NCI-H1105 (cell line): ENCODE measurements around the gene CCDC178.
"Not testable (repeated sequence)": the region's sequence is repeated elsewhere in the genome, so short reads cannot be mapped to it uniquely, and the experiment has no call there.

Experiments used
- DNase-seq: peaks from one replicate; lab custom pipeline; 2025; lab: John Stamatoyannopoulos, UW

The CCDC178 gene

GRCh38 chr18:33356735-33357134 is 83.8 kb downstream of the CCDC178 start:
- DNase-seq: no peak

GRCh38 chr18:33355756-33356155 is 84.8 kb downstream of the CCDC178 start:
- DNase-seq: no peak

GRCh38 chr18:33355263-33355662 is 85.3 kb downstream of the CCDC178 start:
- no peak for DNase-seq

DNA sequence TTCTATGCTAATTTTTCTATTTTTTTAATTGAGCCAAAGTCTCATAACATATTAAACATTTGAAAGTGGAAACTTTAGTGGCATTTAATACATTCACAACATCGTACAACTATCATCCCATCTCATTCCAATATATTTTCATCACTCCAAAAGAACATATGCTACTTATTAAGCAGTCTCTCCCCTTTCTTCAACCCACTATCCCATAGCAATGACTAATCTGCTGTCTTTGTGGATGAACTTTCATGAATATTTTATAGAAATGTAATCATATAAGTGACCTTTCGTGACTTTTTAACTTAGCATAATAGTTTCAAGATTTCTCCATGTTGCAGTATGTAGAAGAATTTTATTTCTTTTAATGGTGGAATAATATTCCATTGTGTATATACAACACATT is 90.3 kb downstream of the CCDC178 start:
- DNase-seq: no peak

DNA sequence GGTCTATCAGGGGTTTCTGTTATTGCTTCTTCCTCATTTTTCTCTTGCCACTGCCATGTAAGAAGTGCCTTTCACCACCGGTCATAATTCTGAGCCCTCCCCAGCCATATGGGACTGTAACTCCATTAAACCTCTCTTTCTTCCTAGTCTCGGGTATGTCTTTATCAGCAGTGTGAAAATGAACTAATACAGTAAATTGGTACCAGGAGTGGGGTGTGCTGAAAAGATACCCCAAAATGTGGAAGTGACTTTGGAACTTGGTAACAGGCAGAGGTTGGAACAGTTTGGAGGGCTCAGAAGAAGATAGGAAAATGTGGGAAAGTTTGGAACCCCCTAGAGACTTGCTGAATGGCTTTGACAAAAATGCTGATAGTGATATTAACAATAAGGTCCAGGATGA is 100.8 kb downstream of the CCDC178 start:
- not testable (repeated sequence) for DNase-seq

DNA sequence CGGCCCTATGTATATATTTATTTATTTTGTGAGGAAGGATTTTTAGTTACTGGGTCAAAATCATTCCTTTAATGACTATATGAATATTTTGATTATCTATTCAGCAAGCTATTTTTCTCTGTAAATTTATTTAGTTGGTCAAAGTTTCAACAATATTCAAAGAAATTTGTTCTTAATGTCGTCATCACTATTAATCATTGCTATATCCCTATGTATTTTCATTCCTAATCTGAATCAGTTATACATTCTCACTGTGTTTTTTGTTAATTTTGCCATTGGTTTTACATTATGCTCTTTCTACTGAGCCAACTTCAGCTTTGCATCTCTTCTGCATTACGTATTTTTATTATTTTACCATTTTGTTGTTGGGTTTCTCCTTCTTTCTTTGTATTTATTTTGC is 105.7 kb downstream of the CCDC178 start:
- DNase-seq: no peak

DNA sequence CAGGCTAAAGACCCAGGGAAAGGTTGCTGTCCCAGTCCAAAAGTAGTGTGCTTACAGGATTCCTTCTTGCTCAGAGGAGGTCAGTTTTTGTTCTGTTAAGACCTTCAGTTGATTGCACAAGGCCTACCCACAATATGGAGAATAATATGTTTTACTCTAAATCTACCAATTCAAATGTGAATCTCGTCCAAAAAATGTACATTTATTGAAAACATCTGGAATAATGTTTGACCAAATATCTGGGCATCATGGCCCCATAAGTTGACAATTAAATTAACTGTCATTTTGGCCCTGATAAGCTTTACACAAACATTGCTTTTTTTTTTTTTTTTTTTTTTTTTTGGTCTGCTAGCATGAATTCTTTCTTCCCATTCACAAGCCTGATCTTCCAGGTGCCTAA is 109.8 kb downstream of the CCDC178 start:
- no peak for DNase-seq

DNA sequence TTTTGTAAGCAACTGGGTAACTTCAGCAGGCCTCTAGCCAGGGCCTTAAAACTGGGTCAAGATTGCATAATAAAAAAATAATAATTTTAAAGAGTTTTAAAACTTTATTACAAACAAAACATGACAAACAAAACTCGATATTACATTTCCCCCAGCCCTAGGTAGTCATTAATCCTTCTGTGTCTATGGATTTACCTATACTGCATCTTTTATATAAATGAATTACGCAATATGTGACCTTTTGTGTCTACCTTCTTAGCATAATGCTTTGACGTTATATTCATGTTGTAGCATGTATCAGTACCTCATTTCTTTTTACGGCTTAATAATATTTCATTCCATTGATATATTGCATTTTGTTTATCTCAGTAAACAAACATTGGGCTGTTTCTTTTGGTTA is 113.5 kb downstream of the CCDC178 start:
- DNase-seq: no peak

DNA sequence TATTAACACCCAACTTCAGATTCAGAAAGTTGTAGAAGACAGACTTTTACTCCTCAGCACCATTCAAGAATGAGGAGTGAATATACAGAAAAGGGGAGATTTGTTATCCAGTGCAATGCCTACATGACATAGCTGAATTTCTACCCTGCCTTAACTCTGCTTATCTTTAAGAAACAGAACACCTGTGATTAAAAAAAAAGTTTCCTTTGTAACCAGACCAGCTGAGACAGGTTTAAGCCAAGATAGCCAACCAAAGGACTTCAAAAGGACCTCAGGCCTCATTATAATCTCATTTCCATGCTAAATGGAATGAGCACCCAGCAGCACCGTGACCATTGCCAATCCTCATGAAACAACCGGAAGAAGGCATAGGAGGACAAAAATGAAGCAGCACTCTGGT is 122.9 kb downstream of the CCDC178 start:
- no peak for DNase-seq

GRCh38 chr18:33316146-33316587 is 124.4 kb downstream of the CCDC178 start:
- DNase-seq: no peak

DNA sequence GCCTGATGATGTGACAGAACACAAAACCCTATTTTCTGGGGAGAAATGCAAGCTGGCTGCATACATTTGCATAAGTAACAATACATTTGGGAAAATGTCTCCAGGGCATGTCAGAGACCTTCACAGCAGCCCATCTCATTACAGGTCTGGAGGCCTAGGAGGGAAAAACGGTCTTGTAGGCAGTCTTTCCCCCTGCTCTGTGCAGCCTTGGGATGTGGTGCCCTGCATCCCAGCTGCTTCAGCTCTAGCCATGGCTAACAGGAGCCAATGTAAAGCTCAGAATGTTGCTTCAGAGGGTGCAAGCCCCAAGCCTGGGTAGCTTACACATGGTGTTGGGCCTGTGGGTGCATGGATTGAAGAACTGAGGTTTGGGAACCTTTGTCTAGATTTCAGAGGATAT is 133.0 kb downstream of the CCDC178 start:
- DNase-seq: no peak

DNA sequence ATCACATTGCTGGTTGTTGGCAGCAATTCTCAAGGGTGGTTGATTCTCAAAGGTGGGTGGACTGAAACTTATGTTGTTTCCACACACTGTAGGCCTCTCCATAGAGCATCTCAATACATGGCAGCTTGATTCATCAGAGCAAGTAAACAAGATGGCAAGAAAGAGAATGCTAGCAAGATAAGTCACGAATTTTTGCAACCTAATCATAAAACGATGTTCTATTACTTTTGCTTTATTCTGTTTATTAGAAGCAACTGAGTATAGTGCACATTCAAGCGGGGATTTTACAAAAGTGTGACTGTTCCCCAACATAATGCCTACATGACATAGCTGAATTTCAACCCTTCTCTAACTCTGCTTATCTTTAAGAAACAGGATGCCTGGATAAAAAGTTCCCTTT is 136.2 kb downstream of the CCDC178 start:
- no peak for DNase-seq

GRCh38 chr18:33291539-33291938 is 149.0 kb downstream of the CCDC178 start:
- no peak for DNase-seq

GRCh38 chr18:33288082-33288716 is 152.3 kb downstream of the CCDC178 start:
- no peak for DNase-seq

- no peak for DNase-seq
Measured at GRCh38 chr18:33282709-33283333, 157.7 kb downstream of the CCDC178 start.

DNA sequence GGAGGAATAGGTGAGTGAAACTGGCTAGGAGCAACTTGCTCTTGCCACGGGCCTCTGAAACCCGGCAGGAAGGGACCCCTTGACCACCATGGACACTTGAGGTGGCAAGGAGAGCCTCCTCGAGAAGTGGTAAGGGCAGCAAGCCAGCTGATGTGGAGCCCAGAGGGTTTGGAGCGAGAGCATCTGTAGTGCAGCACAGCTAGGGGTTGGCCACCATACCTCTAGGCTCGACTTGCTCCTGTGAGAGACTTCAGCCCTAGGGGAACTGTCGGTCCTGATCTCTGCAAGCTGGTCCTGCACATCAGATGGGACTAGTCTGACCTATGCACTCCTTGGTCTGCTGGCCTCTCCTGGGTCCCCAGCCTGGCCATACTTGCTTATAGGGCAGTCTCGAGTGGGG is 158.4 kb downstream of the CCDC178 start:
- DNase-seq: no peak

- DNase-seq: no peak
Measured at GRCh38 chr18:33277431-33277830, 163.1 kb downstream of the CCDC178 start.

DNA sequence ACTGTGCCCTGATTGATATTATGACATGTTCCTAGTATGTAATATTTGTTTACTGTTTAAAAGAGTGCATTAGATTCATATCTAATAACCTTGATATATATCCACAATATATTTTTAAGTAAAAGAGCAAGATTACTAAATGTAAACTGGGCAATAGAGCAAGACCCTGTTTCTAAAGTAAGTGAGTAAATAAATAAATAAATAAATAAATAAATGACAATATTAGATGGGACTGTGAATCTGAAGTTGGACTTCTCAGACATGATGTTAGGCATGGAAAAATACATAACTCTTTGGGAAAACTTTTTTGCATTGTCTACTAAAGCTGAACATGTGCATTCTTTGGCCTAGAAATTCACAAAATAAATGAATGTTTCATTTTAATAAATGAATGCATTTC is 164.7 kb downstream of the CCDC178 start:
- DNase-seq: no peak

DNA sequence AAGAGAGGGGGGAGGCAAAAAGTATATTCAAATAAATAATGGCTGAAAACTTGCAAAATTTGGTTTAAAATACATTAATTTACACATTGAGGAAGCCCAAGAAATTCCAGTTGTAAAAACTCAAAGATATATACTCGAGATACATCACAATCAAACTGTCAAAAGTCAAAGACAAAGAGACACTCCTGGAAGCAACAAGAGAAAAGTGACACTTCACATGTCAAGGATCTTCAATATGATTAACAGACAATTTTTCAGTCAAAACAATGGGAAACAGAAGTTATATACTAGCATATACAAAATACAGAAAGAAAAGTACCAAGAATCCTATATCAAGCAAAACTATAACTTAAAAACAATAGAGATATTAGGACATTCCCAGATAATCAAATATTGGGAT is 170.2 kb downstream of the CCDC178 start:
- DNase-seq: no peak

DNA sequence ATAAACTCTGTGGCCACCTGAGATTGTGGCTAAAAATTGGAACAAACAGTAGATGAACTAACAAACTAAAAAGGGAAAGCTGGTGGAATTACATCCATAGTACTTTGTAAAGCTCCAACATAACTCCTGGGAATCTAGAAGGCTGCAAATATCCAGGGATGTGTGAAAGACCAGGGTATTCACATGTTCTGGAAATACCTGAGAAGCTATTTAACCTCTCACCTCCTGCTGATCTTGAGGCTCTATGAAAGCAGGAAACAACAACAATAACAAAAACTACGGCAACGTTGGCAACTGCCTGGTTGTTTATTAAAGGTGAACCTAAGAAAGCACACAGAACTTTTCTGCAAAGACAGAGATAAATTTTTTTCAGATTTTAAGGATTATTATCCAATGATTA is 171.3 kb downstream of the CCDC178 start:
- DNase-seq: no peak

DNA sequence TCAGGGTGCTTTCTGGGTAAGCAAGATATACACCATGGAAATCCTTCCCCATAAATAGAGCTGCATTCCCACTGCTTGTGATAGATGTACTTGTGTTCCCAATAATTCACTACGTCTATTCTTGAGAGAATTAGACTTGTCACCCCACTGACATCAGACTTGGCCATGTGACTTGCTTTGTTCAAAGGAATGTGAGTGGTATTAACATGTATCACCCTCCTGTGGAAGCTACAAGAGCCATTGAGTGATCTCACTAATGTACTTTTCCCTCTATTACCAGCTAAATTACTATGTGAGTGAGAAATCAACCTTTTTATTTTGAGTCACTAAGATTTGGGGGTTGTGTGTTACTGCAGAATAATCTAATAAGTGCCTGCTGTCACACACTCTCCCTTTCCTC is 176.0 kb downstream of the CCDC178 start:
- no peak for DNase-seq

GRCh38 chr18:33239298-33239697 is 201.2 kb downstream of the CCDC178 start:
- no peak for DNase-seq

DNA sequence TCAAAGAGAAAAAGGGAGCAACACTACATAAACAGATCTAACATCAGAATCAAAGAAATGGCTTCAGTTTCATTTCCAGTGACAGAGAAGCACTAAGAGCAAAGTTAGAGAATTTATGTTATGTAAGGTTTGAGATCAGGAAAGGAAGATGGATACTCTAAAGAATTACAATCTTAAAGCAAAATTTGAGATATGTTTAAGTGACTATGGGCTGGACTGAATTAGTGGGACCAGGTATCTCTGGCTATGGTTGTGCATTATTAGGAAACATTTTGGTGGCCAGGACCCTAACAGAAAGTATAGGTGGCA is 208.2 kb downstream of the CCDC178 start:
- DNase-seq: no peak
